Measurements from ENCODE around the gene EPHB2.

GRCh38 chr1:22912311-22912710, 201.7 kb downstream of the EPHB2 start:
- TF ChIP-seq CTCF (conservative IDR thresholded peaks at IDR 0.05; ENCODE audit: low read length) (no peak), EZH2phosphoT487 (IDR thresholded peaks at IDR 0.05; ENCODE audit: borderline replicate concordance, low read depth, low read length) (no peak)
